ENCODE data around the gene IGIP.

DNA sequence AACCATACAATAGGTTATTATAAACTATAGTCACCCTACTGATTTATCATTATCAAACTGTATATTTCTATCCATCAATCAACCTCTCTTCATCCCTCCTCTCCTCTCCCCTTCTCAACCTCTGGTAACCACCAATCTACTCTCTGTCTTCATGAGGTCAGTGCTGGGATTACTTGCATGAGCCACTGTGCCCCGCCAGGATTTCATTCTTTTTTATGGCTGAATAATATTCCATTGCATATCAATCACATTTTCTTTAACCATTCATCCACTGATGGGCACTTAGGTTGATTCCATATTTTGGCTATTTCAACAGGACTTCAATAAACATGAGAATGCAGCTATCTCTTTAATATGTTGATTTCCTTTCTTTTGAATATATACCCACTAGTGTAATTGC lies 22.6 kb upstream of the IGIP start:
- TF ChIP-seq, protein P1, sequence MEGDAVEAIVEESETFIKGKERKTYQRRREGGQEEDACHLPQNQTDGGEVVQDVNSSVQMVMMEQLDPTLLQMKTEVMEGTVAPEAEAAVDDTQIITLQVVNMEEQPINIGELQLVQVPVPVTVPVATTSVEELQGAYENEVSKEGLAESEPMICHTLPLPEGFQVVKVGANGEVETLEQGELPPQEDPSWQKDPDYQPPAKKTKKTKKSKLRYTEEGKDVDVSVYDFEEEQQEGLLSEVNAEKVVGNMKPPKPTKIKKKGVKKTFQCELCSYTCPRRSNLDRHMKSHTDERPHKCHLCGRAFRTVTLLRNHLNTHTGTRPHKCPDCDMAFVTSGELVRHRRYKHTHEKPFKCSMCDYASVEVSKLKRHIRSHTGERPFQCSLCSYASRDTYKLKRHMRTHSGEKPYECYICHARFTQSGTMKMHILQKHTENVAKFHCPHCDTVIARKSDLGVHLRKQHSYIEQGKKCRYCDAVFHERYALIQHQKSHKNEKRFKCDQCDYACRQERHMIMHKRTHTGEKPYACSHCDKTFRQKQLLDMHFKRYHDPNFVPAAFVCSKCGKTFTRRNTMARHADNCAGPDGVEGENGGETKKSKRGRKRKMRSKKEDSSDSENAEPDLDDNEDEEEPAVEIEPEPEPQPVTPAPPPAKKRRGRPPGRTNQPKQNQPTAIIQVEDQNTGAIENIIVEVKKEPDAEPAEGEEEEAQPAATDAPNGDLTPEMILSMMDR (IDR thresholded peaks at IDR 0.05; ENCODE audit: control extremely low read depth in 1 of 3, insufficient read depth in 1 of 3, low read depth in 1 of 3, low read length in 3 of 3) = no peak
- TF ChIP-seq CEBPB (IDR thresholded peaks at IDR 0.05; ENCODE audit: low read depth, low read length) (no peak), POLR2AphosphoS5 (IDR thresholded peaks at IDR 0.05; ENCODE audit: low read depth, low read length) (no peak), SP2 (IDR thresholded peaks at IDR 0.05; ENCODE audit: low read length) (no peak), CHD2 (IDR thresholded peaks at IDR 0.05; ENCODE audit: low read length) (no peak), MAFK (IDR thresholded peaks at IDR 0.05; ENCODE audit: low read depth, low read length) (no peak), NRF1 (IDR thresholded peaks at IDR 0.05; ENCODE audit: low read depth, low read length) (no peak), GABPA (IDR thresholded peaks at IDR 0.05; ENCODE audit: borderline replicate concordance, insufficient read depth, low read length) (no peak), EGR1 (IDR thresholded peaks at IDR 0.05; ENCODE audit: borderline replicate concordance, low read depth, low read length) (no peak), CREB1 (IDR thresholded peaks at IDR 0.05) (no peak), TEAD4 (IDR thresholded peaks at IDR 0.05; ENCODE audit: low read depth, low read length) (no peak)
- TF ChIP-seq, protein P2, sequence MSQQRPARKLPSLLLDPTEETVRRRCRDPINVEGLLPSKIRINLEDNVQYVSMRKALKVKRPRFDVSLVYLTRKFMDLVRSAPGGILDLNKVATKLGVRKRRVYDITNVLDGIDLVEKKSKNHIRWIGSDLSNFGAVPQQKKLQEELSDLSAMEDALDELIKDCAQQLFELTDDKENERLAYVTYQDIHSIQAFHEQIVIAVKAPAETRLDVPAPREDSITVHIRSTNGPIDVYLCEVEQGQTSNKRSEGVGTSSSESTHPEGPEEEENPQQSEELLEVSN (IDR thresholded peaks at IDR 0.05) = no peak
- TF ChIP-seq, protein P3, sequence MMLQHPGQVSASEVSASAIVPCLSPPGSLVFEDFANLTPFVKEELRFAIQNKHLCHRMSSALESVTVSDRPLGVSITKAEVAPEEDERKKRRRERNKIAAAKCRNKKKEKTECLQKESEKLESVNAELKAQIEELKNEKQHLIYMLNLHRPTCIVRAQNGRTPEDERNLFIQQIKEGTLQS (IDR thresholded peaks at IDR 0.05; ENCODE audit: insufficient read depth, low read depth, low read length) = no peak

All from H1 (cell line).